ENCODE measurements around the gene CNOT1.
A peak's percentile ranks its signal among the peaks of the same experiment; 100 is the strongest.
"Not testable (repeated sequence)": the region's sequence is repeated elsewhere in the genome, so short reads cannot be mapped to it uniquely, and the experiment has no call there.

The CNOT1 gene

DNA sequence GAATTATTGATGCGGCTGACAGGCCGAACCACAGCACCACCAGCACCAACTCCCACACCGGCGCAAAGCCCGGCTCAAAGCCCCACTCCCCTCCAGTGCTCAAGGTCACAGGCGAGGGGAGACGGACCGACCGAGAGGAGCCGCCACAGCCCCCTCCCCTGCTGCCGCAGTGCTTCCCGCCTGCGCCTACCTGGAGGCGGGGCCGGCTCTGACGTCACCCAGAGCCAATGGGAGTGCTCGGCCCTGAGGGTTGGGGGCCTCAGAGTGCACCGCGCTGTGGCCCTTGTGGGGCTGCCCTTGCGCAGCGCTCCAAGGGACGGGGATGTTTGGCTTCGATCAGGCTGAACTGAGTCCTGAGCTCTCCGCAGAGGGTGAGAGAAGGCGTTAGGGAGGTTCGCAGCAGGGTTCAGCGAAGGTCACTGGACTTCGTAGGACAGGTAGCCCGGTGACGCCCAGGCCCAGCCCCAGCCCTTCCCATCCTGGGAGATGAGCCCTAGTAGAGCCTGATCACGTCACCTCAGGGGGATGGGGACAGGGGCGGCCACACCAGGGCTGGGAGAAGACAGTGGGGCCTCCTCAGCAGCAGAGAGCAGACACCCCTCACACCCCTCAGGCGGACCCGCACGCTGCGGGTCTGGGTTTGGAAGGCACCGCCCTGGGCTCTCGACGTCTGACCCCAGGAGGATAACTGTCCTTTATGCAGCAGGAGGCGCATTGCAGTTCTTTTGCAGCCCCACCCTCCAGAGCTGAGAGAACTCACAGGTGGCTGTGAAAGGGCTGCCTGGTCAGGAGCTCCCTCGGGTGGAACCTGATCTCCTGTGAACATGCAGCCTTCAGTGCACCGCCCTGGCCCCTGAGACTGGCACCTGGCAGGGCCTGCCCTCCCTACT lies 128.1 kb downstream of the CNOT1 start:
- peak; percentile 55 for DNase-seq (ENCODE audit: low spot score)

DNA sequence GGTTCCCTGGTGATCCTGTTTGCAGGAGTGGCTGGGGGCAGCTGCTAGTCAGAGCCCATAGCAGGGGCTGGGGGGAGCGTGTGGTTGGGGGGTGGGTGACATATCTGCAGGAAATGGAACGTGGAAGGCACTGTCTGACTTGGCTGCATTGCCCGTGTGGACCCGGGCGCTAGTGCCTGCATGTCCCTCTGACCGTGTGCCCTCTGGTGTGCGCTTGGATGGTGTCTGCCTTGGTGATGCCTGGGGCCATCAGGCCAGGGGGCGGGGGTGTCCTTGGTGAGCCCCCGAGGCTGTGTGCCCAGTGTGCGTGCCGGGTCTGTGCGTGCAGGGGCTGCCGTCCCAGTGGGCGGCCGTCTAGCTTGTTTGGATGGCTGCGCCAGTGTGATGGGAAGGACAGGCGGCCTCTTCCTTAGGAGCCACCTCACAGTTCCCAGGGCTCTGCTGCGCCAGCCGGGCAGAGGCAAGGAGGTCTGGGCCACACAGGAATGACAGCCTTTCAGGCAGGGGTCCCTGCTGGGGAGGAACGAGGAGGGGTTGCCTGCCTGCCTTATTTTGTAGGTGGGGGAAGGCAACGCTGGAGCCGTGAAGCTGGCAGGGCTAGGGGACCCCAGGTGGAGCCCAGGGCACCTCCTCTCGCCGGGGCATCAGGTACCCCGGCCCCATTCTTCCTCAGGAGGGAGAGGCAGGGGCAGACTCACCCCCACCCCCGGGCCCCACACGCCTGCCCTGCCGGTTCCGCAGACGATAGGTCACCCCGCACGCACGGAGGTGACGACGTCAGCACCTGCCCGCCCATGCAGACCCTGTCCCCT lies 129.0 kb downstream of the CNOT1 start:
- DNase-seq (ENCODE audit: low spot score): no peak

DNA sequence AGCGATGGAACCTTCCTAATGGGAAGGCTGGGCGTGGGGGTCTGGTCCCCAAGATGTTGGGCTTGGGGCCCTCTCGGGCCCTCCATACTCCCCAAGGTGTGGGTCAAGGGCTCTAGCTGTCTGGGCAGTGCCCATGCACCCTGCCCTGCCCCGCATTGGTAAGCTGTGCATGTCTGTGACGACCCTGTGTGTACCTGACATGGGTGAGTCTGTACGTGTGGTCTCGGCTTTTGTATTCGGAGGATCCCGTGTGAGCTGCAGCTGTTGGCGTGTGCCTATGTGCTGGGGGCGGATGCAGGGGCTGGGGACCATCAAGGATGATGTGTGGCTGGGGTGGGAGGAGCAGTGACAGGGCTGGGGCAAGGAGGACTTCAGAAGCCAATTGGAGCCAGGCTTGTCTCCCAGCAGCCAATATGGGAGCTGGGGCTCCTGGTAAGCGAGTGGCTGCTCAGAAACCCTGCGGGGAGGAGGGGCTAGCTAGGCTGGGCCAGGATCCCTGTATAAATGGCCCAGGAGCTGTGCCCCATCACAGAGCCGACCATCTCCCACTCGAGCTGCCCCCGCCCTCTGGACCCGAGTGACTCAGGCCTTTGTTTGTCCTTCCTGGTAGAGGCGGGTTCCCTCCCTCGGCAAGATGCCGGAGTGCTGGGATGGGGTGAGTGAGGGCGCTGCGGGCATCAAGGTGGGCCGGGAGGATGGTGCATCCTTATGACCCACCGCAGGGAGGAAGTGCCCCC lies 129.8 kb downstream of the CNOT1 start, which contains the start of gene NDRG4:
NDRG4 (plus strand) TSS at position 529 of the 737 bp plus-strand sequence; CDS start at position 635, 106 bp downstream.
- peak; percentile 92 for DNase-seq (ENCODE audit: low spot score)

DNA sequence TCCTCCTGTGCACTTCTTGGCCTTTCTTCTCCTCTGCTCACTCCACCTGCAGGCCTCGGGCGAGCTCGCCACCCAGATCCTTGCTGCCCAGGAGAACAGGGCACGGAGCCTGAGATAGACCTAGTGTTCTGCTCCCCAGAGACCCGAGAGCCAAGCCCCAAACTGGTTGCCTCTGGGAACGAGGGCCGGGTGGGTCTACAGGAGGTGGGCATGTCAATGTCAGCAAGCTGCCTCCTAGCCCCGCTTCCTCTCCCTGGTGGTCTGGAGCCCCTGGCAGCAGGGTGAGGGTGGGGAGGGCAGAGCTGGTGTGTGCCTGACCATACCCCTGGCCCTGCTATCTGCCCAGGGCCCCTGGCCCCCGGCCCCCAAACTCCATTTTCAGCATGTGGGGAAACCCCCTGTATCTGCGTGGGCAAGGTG lies 130.5 kb downstream of the CNOT1 start:
- DNase-seq (ENCODE audit: low spot score): no peak

DNA sequence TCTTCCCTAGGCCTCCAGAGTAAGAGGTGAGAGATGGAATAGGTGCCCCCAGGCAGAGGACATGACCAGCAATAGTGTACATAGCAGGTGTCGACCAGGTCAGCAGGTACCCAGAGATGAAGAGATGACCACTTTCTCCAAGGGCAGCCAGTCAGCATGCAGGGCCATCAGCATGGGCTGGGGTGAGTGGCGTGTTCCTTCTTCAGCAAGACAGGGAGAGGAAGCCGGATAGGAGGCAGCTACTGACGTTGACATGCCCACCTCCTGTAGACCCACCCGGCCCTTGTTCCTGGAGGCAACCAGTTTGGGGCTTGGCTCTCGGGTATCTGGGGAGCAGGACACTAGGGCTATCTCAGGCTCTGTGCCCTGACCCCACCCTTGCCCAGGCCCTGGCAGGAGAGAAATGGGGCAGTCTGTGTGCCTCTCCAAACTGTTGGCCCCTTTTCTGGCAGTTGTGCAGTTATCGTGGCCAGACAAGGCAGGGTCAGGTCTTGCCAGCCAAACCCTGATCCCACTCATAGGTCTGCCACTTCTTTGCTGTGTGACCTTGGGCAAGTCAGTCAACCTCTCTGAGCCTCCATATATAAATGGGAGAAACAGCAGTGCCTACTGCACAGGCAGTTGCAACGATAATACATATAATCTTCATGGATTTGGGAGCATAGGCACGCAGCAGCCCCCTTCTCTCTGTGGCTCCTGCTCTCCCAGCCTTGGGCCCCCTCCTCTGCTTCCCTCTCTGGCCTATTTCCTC lies 131.1 kb downstream of the CNOT1 start:
- no peak for DNase-seq (ENCODE audit: low spot score)

DNA sequence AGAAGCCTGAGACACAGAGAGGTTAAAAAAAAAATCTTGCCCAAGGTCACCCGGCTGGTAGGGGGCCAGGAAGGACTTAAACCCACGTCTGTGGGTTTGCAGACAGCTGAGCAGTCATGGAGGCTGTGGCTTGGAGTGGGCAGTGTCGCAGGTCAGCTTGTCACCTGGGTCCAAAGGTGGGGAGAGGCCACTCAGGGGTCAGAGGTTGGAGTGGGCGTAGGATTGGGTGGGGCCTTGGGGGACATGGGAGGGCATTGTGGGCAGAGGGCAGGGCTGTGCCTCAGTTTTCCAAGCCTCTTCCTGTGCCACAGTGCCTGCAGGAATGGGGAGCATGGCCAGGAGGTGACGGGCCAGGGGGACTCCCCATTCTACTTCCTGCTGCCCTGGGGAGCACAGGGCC lies 131.7 kb downstream of the CNOT1 start:
- no peak for DNase-seq (ENCODE audit: low spot score)

DNA sequence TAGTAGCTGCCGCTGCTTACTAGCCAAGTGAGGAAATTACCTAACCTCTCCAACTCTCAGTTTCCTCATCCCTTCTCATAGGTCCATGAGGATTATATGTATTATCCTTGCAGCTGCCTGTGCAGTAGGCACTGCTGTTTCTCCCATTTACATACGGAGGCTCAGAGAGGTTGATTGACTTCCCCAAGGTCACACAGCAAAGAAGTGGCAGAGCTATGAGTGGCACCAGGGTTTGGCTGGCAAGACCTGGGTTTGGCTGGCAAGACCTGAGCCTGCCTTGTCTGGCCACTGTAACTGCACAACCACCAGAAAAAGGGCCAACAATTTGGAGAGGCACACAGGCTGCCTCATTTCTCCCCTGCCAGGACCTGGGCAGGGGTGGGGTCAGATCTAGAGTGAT lies 132.2 kb downstream of the CNOT1 start:
- DNase-seq (ENCODE audit: low spot score): no peak

DNA sequence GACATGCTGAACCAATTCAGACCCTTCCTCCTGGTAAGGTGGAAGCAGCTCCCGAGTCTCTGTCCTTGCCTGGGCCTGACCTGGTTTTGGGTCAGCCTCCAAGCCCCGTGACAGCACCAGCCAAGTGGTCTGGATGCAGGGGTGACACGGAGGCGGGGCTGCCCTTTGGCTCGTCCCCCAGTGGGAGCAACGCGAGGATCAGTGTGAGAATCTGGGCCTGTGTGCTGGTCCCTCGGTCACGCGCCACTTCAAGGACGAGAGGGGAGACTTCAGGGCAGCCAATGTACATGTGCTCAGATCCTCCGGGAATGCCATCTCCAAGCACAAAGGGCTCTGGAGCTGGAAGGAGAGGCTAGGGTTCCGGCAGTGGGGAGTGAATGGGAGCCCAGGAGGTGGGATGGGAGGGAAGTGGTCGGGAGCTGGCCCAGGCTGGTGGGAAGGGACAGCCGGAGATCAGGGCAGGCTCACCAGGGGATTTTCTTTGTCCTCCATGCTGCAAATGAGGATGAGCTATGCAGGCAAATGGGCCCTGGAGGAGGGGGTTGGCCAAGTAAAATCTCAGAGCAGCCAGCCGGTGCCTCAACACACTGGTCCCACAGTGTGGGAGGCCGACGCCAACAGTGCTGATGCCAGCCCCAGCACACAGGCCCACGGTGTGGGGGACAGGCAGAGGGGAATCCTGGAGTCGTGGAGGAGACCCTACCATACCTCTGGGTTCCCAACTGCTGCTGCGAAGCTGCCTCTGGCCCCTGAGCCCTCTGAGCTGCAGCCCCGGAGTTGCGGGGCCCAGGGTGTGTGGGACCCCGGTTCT lies 133.9 kb downstream of the CNOT1 start:
- DNase-seq (ENCODE audit: low spot score): no peak

DNA sequence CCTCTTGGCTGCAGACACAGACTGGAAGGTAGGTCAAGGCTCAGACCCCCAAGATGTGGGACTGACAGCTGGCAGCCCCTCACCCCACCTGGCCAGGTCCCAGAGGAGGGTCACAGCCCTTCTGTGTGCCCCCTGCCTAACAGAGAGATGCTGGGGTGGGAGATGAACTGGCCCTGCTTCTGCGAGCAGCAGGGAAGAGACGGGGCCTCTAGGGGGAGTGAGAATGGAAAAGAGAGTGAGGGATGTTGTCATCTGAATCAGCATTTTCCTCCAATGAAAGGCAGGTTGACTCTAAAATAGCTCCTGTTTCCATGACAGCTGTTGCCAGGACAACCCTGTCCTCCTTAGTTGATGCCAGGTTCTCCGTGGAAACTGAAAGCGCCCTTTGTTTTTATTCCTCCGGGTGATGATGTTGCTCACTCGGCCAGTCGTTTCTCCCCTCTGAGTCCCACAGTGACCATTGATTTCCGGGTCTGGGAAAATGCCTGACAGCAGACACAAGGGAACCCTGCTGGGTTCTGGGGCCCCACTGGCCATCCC lies 134.6 kb downstream of the CNOT1 start:
- peak; percentile 78 for DNase-seq (ENCODE audit: low spot score)

DNA sequence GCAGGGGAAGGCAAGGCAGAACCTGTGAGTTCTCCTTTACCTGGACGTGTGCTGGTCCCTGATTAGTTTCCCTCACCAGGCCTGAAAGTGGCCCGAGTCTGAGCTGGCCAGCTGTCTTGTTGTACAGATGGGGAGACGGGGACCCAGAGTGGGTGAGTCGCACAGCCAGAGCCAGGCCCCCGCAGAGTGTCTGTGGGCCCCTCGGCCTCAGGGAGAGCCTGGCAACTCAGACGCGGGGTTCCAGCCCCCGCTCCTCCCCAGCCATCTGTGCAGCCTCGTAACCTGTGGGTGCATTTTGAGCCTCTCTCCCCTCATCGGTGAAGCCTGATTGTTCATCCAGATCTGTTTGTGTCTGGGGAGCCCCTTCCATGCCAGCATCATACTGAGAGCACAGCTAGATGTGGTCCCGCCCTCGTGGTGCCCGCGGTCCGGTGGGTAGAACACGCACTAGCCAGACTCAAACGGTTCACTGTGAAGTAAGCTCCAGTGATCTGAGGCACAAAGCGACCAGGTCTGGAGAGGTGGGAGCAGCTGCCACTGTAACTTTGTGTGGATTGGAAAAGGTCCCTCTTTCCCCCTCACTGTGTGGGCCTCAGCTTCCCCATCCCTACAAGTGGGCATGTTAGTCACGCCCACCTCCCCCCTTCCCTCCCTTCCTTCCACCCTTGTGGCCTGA lies 135.7 kb downstream of the CNOT1 start:
- DNase-seq (ENCODE audit: low spot score): no peak

DNA sequence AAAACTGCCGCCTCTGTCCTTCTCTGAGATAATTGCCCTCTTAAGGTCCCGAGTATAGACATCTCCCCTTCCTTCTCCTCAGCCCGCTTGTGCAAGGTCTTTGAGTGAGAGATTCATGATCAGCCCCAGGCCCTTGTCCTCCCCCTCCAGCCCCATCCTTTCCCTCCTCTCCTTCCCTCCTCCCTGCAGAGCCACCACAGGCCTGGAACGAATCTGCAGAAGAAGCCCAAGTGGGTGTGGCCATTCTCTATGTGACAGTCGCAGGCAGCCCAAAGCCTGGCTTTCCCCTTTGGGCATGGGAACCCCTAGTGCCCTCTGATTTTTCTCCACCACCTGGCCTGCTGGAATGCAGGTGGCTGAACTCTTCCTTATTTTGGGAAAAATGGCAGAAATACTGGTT lies 136.9 kb downstream of the CNOT1 start:
- no peak for DNase-seq (ENCODE audit: low spot score)

DNA sequence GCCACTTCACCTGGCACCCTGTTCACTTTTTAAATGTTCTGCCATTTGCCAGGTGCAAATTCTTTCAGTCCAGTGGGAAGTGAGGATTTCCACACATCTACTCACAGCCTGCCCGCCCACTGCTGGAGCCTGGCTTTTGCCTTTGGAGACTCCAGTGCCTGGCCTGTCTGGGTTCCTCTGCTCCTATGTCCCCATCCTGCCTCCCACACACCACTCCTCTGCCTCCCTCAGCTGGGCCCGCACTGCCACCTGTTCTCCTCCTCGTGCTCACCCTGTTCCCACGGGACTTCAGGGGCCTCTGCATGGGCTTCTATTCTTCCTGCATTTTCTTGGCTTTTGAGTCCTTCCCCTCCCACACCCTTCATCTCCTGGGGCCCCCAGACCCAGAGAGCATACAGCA lies 137.6 kb downstream of the CNOT1 start:
- peak; percentile 37 for DNase-seq (ENCODE audit: low spot score)

DNA sequence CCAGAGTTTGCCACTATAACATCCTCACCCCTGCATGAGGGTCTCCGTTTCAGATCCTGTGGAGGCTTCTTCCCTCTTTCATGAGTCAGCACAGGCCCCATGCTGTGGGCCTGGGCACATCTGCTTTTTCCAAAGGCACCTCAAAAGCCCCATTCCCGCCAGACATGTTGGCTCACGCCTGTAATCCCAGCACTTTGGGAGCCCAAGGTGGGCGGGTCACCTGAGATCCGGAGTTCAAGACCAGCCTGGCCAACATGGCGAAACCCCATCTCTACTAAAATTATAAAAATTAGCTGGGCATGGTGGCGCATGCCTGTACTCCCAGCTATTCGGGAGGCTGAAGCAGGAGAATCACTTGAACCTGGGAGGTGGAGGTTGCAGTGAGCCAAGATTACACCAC lies 139.1 kb downstream of the CNOT1 start:
- not testable (repeated sequence) for DNase-seq (ENCODE audit: low spot score)

DNA sequence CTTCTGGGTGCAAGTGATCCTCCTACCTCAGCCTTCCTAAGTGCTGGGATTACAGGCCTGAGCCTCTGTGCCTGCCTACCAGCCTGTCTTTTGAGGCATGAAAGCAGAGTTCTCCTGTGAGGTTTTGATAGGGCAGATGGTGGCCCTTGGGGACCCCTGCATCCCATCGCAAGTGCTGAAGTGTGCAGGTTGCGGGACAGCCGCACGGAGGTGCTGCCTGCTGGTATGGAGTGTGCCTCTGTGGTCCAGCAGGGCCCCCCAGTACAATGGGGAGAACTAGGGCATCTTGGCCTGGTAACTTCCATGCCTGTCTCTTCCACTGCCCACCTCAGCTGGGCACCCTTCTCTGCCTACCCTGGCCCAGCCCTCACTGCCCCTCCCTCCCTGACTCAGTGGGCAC lies 139.6 kb downstream of the CNOT1 start:
- no peak for DNase-seq (ENCODE audit: low spot score)

DNA sequence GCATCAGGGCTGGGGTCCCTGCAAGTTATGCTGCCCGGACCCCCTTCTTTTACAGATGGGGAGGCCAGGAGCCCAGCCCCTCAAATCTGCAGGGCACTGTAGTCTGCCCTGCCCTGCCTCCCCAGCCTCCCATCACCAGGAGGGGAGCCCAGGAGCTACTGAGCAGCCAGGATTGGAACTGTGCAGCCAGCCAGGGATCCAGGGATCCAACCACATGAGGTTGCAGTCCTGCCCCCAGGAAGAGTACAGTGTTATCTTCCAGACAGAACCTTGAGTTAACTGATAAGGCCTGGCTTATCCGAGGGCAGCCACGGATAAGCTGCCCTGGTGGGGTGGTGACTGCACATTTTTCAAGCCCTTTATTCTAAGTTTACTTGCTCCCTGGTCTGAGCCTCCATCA lies 141.1 kb downstream of the CNOT1 start:
- DNase-seq (ENCODE audit: low spot score): no peak

DNA sequence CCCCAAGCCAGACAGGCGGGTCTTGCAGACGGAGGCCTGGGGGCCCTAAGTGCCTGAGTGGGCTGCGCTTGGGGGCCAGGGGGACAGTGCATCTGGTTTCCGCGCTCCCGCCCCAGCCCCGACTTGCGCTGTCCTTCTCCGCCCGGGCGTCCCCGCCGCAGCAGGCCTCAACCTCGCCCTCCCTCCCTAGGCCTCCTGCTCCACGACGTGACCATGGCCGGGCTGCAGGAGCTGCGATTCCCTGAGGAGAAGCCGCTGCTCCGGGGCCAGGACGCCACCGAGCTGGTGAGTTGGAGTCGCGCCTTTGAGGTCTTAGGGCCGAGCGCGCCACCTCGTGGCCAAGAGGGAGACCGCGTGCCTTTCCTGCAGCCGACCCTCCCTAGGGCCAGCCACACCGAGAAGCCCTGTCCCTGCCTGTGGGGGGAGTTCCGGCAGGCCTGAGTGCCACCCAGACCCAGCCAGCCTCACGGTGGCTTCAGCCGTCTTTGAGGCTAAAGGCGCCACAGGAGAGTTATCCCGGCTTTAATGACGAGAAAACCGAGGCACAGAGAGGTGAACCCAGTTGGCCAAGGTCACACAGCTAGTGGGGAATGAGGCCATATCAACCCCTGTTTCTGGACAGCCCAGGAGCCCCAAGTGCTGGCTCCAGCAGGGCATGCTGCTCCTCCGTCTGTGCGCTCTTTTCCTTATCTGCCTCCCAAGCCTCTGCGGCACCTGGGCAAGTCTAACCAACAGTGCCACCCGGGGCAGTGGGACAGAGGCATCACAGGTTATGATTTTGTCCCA lies 141.9 kb downstream of the CNOT1 start:
- DNase-seq (ENCODE audit: low spot score): peak; percentile 81

DNA sequence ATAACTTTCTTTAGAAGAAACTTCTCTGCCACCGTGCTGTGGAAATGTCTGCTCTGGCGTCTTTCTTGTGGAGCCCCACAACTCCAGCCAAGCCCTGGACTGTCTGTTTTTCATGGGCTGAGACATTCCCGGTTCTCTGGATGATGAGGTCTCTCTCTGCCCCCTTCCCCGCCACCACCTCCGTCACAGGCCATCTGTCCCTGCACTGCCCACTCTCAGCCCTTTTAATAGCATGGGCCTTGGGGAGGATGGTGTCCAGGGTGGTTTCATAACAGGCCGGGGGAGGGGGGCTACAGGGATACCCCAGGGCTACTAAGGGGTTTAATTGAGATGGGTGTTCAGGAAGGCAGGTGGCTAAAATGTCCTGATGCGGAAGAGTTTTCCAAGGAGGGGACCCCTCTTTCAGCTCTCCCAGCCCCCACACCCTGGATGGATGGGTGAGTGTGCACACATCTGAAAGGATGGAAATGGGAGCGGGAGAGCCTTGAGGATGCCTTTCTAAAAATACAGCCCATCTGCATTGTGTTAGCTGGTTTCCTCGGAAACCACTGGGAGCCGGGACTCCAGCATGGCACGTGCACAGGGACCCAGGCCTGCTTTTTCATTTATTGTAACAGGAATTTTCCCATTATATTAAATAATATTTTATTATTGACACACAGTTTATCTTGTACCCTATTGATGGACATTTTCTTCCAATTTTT lies 144.3 kb downstream of the CNOT1 start:
- DNase-seq (ENCODE audit: low spot score): no peak

DNA sequence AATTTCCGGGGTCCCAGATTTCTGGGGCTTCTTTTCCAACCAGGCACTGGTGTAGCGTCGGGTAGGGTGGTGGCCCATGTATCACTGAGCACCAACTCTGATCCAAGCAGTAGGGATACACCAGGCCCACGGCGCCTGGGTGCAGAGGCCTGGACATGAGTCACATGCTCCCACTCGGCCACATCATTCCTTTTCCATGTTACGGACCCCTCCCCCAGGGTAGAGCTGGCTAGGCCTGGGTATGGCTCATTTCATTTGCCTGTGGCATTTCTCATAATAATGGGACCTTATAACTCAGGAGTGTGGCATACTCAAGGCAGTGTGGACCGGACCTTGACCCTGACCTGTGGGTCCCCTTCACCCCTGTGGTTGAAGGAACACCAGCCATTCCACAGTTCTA lies 147.7 kb downstream of the CNOT1 start:
- DNase-seq (ENCODE audit: low spot score): no peak

Data from NAMALWA (cell line).